HG02840 (cell line): ENCODE measurements around the gene ACLY.

ENCODE experiments used
- ATAC-seq: cut with Tn5 transposase; IDR thresholded peaks from one replicate; pipeline ENCODE4 v1.9.1; 2021; ENCODE audit warnings: mild to moderate bottlenecking, moderate library complexity, moderate number of reproducible peaks; ENCODE audit not compliant: unreplicated experiment, low FRiP score

Gene ACLY

GRCh38 chr17:41914358-41914766 is 4.4 kb downstream of the ACLY start:
- ATAC-seq = no peak

GRCh38 chr17:41913798-41914197 is 5.0 kb downstream of the ACLY start:
- ATAC-seq = no peak

GRCh38 chr17:41912925-41913324 is 5.8 kb downstream of the ACLY start:
- ATAC-seq = no peak

- no peak for ATAC-seq
These were observed 7.9 kb downstream of the ACLY start for GRCh38 chr17:41910701-41911391.

GRCh38 chr17:41909088-41909487 is 9.7 kb downstream of the ACLY start:
- no peak for ATAC-seq

GRCh38 chr17:41907633-41908539 is 10.9 kb downstream of the ACLY start:
- ATAC-seq = no peak

GRCh38 chr17:41907185-41907556 is 11.6 kb downstream of the ACLY start:
- ATAC-seq = no peak

GRCh38 chr17:41906465-41907184 is 12.1 kb downstream of the ACLY start:
- no peak for ATAC-seq

GRCh38 chr17:41905172-41905571 is 13.6 kb downstream of the ACLY start:
- ATAC-seq = no peak

GRCh38 chr17:41904242-41904841 is 14.4 kb downstream of the ACLY start:
- ATAC-seq = no peak

GRCh38 chr17:41901646-41902045 is 17.1 kb downstream of the ACLY start:
- no peak for ATAC-seq

- no peak for ATAC-seq
These were observed 22.0 kb downstream of the ACLY start for GRCh38 chr17:41896726-41897125.

GRCh38 chr17:41895617-41896016 is 23.1 kb downstream of the ACLY start:
- no peak for ATAC-seq

- no peak for ATAC-seq
These were observed 23.9 kb downstream of the ACLY start for GRCh38 chr17:41894791-41895331.

- ATAC-seq = no peak
These were observed 25.4 kb downstream of the ACLY start for GRCh38 chr17:41893384-41893783.

GRCh38 chr17:41892021-41892376 is 26.8 kb downstream of the ACLY start:
- no peak for ATAC-seq

- no peak for ATAC-seq
These were observed 27.4 kb downstream of the ACLY start for GRCh38 chr17:41891135-41892020.

- ATAC-seq = no peak
These were observed 30.3 kb downstream of the ACLY start for GRCh38 chr17:41888332-41888965.

- no peak for ATAC-seq
These were observed 33.0 kb downstream of the ACLY start for GRCh38 chr17:41885733-41886132.
